HL-60 (cell line): ENCODE measurements around the gene ATF7IP.

Experiments used
- DNase-seq, 2 experiments: peaks; one replicate each; pipeline ENCODE4 v3.0.0-alpha.2; 2010 to 2020; ENCODE audit warnings: low read depth in 1 of 2, low spot score in 1 of 2
- H3K27ac ChIP-seq: fragments of 250-450 bp; sonication (Bioruptor Pico); replicated peaks from 2 replicates; pipeline ENCODE4 v1.5.1; 2020; ENCODE audit warnings: mild to moderate bottlenecking, moderate library complexity
- H3K27me3 ChIP-seq: fragments of 250-450 bp; sonication (Bioruptor Pico); 2 replicates; pipeline ENCODE4 v1.5.1; 2021; ENCODE audit warnings: mild to moderate bottlenecking, moderate library complexity; ENCODE audit not compliant: insufficient read depth, poor library complexity, severe bottlenecking
- H3K4me3 ChIP-seq: replicated peaks from 2 replicates; pipeline ENCODE4 v1.5.1; 2011; ENCODE audit warnings: mild to moderate bottlenecking, control low read depth, low read length; ENCODE audit not compliant: insufficient read depth
- GABPA ChIP-seq: IDR thresholded peaks from 2 replicates; pipeline ENCODE4 v1.6.1; 2012; ENCODE audit warnings: low read depth
- POLR2AphosphoS5 ChIP-seq: IDR thresholded peaks from 2 replicates; pipeline ENCODE4 v1.6.1; 2012; ENCODE audit warnings: low read depth
- REST ChIP-seq: IDR thresholded peaks from 2 replicates; pipeline ENCODE4 v1.6.1; 2012; ENCODE audit warnings: low read depth; ENCODE audit not compliant: insufficient replicate concordance
- SPI1 ChIP-seq: IDR thresholded peaks from 2 replicates; pipeline ENCODE4 v1.6.1; 2012; ENCODE audit warnings: low read depth, mild to moderate bottlenecking, borderline replicate concordance
- TF ChIP-seq, protein P1 (sequence below): IDR thresholded peaks from one replicate; pipeline ENCODE4 v1.5.1; 2011; ENCODE audit warnings: low read length, control low read depth, inconsistent platforms; ENCODE audit not compliant: insufficient read depth

ATF7IP gene

GRCh38 chr12:14452336-14452735, 86.9 kb downstream of the ATF7IP start:
- no peak overlapping the region for H3K4me3 ChIP-seq
- no peak for DNase-seq
- no peak overlapping the region for H3K27ac ChIP-seq
- TF ChIP-seq SPI1 (no peak), POLR2AphosphoS5 (no peak), GABPA (no peak), REST (no peak)
- TF ChIP-seq, protein P1, sequence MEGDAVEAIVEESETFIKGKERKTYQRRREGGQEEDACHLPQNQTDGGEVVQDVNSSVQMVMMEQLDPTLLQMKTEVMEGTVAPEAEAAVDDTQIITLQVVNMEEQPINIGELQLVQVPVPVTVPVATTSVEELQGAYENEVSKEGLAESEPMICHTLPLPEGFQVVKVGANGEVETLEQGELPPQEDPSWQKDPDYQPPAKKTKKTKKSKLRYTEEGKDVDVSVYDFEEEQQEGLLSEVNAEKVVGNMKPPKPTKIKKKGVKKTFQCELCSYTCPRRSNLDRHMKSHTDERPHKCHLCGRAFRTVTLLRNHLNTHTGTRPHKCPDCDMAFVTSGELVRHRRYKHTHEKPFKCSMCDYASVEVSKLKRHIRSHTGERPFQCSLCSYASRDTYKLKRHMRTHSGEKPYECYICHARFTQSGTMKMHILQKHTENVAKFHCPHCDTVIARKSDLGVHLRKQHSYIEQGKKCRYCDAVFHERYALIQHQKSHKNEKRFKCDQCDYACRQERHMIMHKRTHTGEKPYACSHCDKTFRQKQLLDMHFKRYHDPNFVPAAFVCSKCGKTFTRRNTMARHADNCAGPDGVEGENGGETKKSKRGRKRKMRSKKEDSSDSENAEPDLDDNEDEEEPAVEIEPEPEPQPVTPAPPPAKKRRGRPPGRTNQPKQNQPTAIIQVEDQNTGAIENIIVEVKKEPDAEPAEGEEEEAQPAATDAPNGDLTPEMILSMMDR, result no peak
- no peaks in the 10 kb centered on the region for H3K27me3 ChIP-seq

DNA sequence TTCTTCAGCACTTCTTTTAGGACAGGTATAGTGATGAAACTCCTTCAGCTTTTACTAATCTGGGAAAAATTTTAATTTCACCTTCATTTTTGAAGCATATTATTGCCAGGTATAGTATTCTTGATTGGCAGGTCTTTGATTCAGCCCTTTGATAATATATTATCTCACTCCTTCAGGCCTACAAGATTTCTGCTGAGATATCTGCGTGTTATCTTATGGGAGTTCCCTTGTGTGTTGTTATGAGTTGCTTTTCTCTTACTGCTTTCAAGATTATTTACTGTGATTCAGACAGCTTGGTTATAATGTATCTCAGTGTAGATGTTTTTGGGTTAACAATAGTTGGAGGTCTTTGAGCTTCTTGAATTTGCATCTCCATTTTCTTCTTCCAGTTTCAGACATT, 87.4 kb downstream of the ATF7IP start:
- Histone ChIP-seq H3K27ac (no peak overlapping the region), H3K4me3 (no peak overlapping the region), H3K27me3 (no peaks in the 10 kb centered on the region)
- DNase-seq, result no peak
- no peak for TF ChIP-seq SPI1
- TF ChIP-seq GABPA, result no peak
- TF ChIP-seq, protein P1, result no peak
- TF ChIP-seq REST, result no peak
- TF ChIP-seq POLR2AphosphoS5, result no peak

DNA sequence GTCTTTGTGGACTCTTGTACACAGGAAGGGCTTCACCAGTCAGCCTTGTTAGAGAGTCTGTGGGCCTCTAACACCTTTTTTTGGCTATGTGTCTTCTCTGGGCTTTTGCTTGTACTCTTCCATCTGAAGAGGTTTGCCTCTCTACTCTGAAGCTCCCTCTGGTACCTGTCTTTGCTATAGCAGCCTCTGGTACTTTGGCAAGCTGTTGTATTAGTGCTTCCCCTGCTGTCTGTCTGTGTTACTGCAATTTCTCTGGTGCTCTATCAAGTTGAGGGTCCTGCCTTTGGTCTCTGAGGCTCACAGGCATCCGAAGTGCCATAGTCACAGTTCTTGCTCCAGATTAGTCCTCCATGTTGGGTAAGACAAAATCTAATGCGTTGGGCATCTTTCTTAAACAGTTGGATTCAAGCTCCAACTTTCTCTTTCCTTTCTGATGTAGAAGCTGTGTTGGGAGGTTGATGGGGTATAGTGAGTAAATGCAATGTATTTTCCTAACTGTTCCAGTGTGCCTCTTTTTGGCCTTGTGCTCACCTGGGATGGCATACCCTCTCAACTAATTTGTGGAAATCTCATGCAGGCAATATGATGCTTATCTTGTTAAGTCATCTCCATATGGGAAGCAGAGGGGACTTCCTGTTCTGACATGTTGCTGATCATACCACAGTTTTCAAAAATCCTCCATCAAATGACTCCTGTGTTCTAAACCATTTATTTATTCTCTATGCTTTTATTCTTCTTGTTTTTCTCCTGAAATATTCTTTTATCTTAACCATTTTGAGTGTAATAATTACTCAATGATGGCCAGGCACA, 88.8 kb downstream of the ATF7IP start:
- no peak overlapping the region for H3K27ac ChIP-seq
- no peak overlapping the region for H3K4me3 ChIP-seq
- no peak for TF ChIP-seq SPI1
- TF ChIP-seq, protein P1, result peak; percentile 57
- H3K27me3 ChIP-seq, result no peaks in the 10 kb centered on the region
- DNase-seq, result peak in 1 of 2 experiments; percentile 36
